GM12864 (cell line): ENCODE results near the gene ZNF516.

Source experiments
- DNase-seq: peaks from one replicate; pipeline ENCODE4 v3.0.0-alpha.2; 2011; ENCODE audit warnings: low read depth
- H3K4me3 ChIP-seq: 2 replicates; pipeline ENCODE4 v1.5.1; 2011; ENCODE audit warnings: mild to moderate bottlenecking, low read depth, low read length, control low read depth
- TF ChIP-seq, protein P1 (sequence below): IDR thresholded peaks from 2 replicates; pipeline ENCODE4 v1.5.1; 2011; ENCODE audit warnings: low read depth, mild to moderate bottlenecking, moderate library complexity, low read length, control low read depth, inconsistent platforms; ENCODE audit errors: missing control alignments

The ZNF516 gene

DNA sequence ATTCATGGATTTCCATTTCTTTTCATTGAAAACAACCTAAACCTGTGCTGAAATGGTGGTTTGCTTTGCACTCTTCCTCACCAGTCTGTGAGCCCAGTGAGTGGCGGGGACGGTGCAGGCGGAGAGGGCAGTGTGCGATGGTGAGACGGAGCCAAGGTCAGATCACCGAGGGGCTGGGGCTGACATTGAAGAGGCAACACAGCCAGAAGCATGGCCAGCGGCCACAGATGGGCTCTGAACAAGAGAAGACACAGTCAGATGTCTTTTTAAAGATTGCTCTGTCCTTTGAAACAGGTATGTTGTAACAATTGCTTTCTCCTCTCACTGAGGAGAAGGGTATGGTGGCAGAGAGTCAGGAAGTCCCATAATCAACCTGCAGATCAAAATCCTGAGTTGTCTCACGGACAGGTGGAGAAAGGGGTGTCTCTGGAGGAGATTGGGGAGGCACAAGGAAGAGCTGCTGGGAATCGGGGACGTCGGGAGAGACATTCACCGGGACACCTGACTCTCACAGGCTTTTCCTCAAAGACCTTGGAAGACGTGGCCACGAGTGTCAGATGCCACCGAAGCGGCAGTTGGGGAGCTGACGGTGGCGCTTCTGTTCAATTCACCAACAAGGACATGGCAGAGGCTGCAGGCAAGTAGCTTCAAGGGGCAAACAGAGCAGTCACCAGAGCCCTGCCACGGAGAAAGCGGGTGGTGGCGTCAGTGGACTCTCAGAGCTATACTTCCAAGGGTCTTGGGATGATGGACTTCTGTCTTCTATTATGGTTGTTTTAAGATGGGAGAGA lies 12.1 kb upstream of the ZNF516 start:
- TF ChIP-seq, protein P1, sequence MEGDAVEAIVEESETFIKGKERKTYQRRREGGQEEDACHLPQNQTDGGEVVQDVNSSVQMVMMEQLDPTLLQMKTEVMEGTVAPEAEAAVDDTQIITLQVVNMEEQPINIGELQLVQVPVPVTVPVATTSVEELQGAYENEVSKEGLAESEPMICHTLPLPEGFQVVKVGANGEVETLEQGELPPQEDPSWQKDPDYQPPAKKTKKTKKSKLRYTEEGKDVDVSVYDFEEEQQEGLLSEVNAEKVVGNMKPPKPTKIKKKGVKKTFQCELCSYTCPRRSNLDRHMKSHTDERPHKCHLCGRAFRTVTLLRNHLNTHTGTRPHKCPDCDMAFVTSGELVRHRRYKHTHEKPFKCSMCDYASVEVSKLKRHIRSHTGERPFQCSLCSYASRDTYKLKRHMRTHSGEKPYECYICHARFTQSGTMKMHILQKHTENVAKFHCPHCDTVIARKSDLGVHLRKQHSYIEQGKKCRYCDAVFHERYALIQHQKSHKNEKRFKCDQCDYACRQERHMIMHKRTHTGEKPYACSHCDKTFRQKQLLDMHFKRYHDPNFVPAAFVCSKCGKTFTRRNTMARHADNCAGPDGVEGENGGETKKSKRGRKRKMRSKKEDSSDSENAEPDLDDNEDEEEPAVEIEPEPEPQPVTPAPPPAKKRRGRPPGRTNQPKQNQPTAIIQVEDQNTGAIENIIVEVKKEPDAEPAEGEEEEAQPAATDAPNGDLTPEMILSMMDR, result no peak
- DNase-seq, result no peak
- no peak overlapping the region for H3K4me3 ChIP-seq

DNA sequence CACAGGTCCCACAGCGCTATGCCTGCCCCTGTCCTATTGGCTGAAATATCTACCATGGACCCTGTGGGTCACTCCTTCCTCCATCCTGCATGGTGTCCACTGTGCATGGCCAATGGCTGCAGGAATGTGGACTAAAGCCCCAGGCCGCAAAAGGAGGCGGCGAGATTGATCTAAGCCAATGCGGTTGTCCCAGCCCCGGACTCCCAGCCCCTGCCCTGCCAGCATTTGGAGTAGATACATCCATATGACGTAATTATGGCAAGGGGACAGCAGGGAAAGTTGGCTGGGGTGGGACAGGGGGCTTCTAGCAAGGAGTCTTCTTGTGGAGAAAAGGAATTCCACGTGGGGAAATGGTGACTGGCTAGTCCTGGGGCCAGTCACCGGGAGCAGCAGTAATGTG lies 11.4 kb upstream of the ZNF516 start:
- no peak overlapping the region for H3K4me3 ChIP-seq
- DNase-seq, result no peak
- TF ChIP-seq, protein P1, result no peak

DNA sequence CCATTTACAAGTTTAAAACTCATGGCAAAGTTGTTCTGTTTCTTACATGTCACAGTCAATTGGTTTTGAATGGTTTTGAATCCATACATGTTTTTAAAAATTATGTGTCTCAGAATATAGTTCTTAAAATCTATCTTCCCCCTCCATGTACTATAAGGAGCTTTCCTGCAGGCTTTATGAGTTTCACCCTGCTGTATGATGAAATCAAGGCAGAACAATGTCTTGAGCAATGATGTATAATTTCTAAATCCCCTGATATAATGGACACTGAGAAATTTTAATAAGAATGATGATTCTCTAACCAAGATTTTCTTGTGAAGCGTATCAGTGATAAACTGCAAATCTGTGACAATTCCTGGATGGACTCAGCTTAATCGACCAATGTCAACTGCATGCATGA lies 10.6 kb upstream of the ZNF516 start:
- no peak overlapping the region for H3K4me3 ChIP-seq
- DNase-seq, result no peak
- TF ChIP-seq, protein P1, result no peak

DNA sequence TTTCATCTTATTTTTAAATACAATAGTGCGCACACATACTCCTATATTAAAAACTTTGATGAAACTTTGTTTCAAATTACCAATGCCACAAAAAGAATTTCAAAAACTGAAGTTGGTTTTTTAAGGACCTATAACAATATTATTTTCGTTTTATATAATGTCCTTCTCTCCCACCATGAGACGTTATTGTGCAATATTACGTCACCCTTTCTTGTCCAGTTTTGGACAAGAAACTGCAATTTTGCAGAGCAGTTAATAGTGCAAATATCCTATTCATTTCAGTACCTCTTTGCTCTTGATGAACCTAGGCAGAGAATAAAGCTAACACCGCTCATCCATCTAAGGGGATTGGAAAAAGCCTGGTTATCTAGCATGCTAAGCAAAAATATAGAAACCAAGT lies 9.7 kb upstream of the ZNF516 start:
- DNase-seq, result no peak
- TF ChIP-seq, protein P1, result no peak
- no peak overlapping the region for H3K4me3 ChIP-seq

DNA sequence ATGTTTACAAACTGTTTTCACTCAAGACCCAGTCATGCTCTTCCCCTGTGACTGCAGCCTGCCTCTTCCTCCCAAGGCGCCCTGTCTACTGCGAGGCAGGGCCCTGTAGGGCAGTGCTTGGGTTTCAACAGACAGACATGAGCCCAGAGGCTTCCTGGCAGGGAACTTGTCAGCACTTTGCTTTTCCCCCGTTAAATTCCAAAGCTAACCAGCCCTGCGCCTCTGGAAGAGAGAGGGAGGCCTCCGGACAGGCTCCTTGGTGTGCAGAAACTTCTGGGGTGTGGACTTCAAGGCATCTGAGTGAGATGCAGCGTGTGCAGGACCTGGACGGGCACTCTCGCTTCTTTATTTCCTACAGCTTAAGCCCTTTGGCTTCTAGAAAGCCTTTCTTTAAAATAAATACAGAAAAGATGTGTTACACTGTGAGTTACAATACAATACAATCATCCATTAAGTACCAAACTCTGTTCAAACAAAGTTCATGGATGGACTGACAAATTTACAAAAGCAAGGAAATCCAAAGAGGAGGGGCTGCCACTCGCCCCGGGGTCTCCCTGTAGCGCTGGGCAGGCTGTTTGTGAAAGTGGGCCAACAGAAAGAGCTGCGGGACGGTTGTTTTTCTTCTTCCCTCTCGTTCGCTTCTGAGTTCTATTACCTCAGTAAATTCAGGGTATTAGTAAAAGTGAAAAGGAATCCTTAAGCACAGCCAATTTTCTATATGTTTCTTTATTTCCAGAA lies 8.8 kb upstream of the ZNF516 start:
- DNase-seq, result no peak
- TF ChIP-seq, protein P1, result no peak
- H3K4me3 ChIP-seq, result no peak overlapping the region

DNA sequence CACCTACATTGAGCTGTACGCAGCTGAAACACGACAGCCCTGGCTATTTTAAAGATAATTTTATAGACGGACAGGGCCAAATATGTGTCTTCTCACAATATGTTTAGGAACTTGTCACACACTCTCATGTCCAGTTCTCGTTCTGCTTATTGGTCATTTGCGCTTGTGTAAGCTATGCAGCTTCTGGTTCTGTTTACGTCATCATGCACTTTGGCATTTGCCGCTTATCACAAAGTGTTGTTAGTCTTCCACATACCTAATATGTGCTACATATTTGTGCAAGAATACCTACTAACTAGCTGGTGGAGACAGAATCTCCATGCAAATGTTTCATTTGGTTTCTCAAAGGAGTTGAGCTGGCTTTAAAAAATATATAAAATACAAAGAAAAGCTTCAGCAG lies 7.5 kb upstream of the ZNF516 start:
- H3K4me3 ChIP-seq, result no peak overlapping the region
- TF ChIP-seq, protein P1, result no peak
- DNase-seq, result no peak
